Neutrophil (primary cell): Measurements from ENCODE around the gene ARIH2.

Experiments used
- H3K27ac ChIP-seq: fragments of 200-600 bp; sonication (generic); 2 replicates; pipeline ENCODE4 v1.5.1; 2016; ENCODE audit warnings: mild to moderate bottlenecking, moderate library complexity
- H3K27me3 ChIP-seq: fragments of 200-600 bp; sonication (generic); 2 replicates; pipeline ENCODE4 v1.6.0; 2016; ENCODE audit warnings: mild to moderate bottlenecking
- H3K36me3 ChIP-seq: fragments of 200-600 bp; sonication (generic); 2 replicates; pipeline ENCODE4 v1.5.1; 2017
- H3K4me1 ChIP-seq, 2 experiments: fragments of 200-600 bp in 1 of 2; sonication (generic) in 1 of 2; 1 replicate in 1 of 2; 2 replicates in 1 of 2; pipeline versions ENCODE4 v1.5.1 to v1.6.1; 2013 to 2016; ENCODE audit warnings: low read depth in 1 of 2, low read length in 1 of 2, mild to moderate bottlenecking in 1 of 2, moderate library complexity in 1 of 2; ENCODE audit not compliant: control insufficient read depth in 1 of 2, insufficient read depth in 1 of 2
- H3K4me3 ChIP-seq, 2 experiments: fragments of 200-600 bp in 1 of 2; sonication (generic) in 1 of 2; 1 replicate in 1 of 2; 2 replicates in 1 of 2; pipeline ENCODE4 v1.5.1; 2013 to 2016; ENCODE audit warnings: low read depth in 1 of 2, low read length in 1 of 2, mild to moderate bottlenecking in 1 of 2, moderate library complexity in 1 of 2
- H3K9me3 ChIP-seq: fragments of 200-600 bp; sonication (generic); 2 replicates; pipeline ENCODE4 v1.5.1; 2016
- CTCF ChIP-seq: fragments of 200-600 bp; sonication (generic); IDR thresholded peaks from 2 replicates; pipeline ENCODE4 v1.5.1; 2016; ENCODE audit warnings: antibody characterized with exemption

ARIH2 gene

GRCh38 chr3:49032646-49033304 lies 114.1 kb downstream of the ARIH2 start:
- no peak overlapping the region for H3K27ac ChIP-seq
- peaks cover 44% of the 10 kb centered on the region for H3K36me3 ChIP-seq
- no peaks in the 10 kb centered on the region for H3K27me3 ChIP-seq
- TF ChIP-seq CTCF, result no peak
- no peaks in the 10 kb centered on the region for H3K9me3 ChIP-seq
- peaks cover 15 to 16% of the 10 kb centered on the region in 2 experiments for H3K4me1 ChIP-seq
- no peak overlapping the region for H3K4me3 ChIP-seq

GRCh38 chr3:49034650-49035049 lies 116.0 kb downstream of the ARIH2 start:
- Histone ChIP-seq H3K27ac (peak overlapping the region; percentile 3), H3K27me3 (no peaks in the 10 kb centered on the region), H3K4me3 (no peak overlapping the region), H3K4me1 (peaks cover under 1% of the 10 kb centered on the region in 2 experiments), H3K36me3 (peaks cover 59% of the 10 kb centered on the region), H3K9me3 (no peaks in the 10 kb centered on the region)
- no peak for TF ChIP-seq CTCF

GRCh38 chr3:49035281-49035680 lies 116.6 kb downstream of the ARIH2 start:
- Histone ChIP-seq H3K4me1 (no peaks in the 10 kb centered on the region), H3K36me3 (peaks cover 64% of the 10 kb centered on the region), H3K27ac (peak overlapping the region; percentile 3), H3K9me3 (no peaks in the 10 kb centered on the region), H3K4me3 (no peak overlapping the region), H3K27me3 (no peaks in the 10 kb centered on the region)
- no peak for TF ChIP-seq CTCF
